HG02852 (cell line): ENCODE results near the gene RPL22.
"Not testable (repeated sequence)": the region's sequence is repeated elsewhere in the genome, so short reads cannot be mapped to it uniquely, and the experiment has no call there.

Experiments
- ATAC-seq: cut with Tn5 transposase; IDR thresholded peaks from one replicate; pipeline ENCODE4 v1.9.1; 2021; ENCODE audit warnings: mild to moderate bottlenecking, moderate library complexity; ENCODE audit not compliant: unreplicated experiment

RPL22 gene

DNA sequence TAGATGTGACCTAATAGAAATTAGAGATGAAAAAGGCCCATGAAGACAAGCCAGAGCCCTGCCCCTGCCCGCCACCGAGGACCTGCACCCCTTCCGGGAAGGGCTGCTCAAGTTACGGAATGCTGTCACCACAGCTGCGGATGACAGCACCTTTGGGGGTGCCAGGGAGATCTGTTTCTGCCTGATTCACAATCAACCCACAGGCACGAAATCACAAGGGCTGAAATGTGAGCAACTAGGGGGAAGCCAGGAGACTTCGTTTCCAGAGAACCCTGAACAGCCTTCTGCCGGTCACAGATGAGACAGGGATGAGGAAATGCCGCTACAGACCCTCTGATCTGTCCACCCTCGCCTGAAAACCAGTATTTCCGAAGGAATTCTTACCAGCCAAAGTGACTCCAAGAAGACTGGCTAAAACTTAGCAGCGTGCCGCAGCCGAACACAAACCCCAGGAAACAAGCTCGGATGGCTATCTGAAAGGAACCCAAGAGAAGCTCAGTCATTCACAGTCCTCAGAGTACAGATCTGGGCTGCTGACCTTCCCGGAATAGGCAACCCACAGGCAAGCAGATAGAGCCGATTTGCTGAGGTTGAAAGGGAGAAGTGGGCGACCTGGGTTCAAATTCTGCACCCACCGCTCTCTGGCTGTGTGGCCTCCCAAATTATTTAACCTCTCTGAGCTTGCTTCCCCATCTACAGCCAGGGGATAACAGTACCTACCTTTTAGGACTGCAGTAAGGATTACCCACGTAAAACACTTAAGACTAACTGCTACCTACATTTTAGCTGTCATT is 35.3 kb upstream of the RPL22 start:
- ATAC-seq = no peak

DNA sequence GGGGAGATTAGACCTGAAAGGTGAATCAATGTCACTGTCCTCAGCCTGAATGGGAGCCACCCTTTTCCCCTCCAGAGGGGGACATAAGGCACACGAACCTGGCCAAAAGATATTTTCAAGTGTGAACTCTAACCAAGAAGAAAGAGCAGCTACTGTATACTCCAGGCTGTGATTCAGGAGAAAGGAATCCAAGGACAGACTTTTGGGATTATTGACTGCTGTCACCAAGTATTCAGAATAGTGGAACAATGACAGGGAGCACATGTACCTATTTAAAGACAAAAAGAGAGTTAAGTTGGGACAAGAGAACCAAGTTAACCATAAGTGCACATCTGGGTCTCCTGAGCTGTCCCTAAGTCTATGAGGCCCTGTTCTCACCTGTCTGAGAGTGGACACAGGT is 34.0 kb upstream of the RPL22 start:
- no peak for ATAC-seq

DNA sequence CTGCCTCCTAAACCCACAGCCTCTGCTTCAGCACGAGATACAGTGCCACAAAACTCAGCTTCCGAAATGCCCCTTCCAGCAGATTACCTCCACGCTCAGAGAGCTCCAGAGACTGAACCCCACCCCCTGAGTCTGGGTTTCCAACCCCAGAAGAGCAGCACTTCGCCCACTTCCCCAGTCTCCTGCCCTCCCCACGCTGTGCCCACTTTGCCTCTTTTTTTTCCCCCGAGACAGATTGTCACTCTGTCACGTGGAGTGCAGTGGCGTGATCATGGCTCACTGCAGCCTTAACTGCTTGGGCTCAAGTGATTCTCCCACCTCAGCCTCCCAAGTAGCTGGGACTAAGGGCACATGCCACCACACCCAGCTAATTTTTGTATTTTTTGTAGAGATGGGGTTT is 26.3 kb upstream of the RPL22 start:
- no peak for ATAC-seq

DNA sequence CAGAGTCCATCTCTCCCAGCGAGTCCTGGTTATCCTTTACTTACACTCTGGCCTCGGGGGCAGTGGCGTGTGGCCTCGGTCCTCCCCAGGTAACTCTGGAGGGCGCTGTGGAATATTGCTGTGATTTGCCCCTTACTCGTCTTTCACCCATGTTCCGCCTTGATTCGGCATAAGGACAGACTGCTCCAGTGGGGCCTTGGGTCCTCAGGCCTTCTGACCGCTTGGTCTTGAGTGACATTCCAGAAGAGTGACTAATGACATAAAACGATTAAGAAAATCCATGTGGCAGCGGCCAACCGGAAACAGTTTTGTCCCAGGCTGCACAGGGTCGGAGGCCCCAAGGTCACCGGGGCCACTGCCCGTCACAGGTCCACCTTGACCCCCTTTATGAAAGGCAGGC is 25.3 kb upstream of the RPL22 start:
- ATAC-seq = no peak

DNA sequence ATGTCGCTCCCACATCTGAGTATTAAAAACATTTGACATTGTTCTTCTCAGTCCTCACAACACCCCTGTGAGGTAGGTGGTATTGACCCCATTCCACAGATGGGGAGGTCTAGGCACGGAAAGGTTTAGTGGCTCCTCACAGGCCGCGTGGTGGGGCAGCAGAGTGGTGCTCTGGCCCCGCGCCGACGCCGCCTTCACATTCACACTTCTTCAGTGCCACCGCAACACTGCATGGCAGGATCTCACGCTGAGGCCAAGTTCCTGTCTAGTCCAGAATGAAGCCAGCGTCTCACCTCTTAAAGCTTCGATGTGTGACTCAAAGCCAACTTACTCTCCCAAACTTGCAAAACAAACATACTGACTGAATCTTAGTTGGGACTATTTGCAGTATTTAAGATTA is 24.2 kb upstream of the RPL22 start:
- ATAC-seq = no peak

DNA sequence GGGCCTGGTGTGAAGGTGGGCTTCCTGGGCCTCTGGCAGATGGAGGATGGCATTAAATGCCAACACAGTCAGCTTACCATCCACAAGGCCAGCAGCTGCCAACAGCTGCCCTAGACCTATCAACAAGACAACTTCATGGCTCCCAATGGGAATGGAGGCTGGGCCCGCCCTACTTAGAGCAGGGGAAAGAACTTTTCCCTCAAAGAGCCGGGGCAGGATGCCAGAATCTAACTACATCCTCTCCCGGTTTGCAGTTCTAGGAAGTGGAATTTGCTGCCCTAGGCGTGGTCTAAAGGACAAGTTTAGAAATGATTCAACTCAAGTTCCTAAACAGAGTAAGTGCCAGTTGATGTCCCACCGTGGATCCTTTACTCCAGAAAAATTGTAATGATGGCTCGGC is 23.2 kb upstream of the RPL22 start:
- no peak for ATAC-seq

DNA sequence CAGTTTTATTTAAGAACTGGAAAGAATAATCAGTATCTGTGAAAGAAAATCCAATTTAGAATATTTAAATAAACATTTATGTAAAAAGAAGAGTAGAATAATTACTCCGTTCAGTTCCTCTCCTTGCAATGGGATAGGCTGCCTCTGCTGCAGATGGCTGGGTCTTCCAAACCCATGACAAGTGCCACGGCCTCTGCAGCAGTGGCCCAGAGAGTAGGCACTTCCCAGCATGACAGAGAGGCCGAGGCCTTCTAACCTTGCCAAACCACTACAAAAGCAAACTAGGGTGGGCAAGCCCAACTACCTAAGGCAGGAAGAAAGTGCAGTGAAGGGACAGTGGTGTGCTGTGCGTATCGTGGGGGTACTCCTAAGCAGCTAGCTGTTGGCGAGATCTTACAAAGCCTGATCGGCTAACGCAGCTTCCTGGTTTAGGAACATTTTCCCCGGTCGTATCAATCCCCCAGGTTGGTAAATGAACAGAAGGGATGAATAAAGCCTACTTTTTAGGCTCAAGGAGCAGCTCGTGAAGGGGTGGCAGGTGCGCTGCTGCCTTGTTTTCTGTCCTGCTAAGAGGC is 21.9 kb upstream of the RPL22 start:
- no peak for ATAC-seq

DNA sequence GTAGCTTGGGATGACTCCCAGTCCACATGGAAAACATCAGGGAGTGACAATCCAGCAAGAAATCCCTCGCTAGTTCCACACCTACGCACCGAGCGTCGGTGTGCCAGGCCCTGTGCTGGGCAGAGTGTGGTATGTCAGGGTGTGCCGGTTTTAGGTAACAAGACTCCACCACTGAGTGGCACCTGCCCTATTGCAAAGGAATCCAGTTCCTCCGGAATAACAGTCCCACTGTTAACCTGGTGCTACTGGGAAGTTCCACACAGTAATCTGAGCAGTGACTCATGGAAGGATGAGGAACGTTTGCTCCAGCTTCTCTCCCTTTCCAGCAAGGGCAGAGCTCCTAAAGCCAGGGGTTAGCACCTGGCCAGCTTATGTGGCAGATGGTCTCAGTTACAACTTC is 20.8 kb upstream of the RPL22 start:
- no peak for ATAC-seq

DNA sequence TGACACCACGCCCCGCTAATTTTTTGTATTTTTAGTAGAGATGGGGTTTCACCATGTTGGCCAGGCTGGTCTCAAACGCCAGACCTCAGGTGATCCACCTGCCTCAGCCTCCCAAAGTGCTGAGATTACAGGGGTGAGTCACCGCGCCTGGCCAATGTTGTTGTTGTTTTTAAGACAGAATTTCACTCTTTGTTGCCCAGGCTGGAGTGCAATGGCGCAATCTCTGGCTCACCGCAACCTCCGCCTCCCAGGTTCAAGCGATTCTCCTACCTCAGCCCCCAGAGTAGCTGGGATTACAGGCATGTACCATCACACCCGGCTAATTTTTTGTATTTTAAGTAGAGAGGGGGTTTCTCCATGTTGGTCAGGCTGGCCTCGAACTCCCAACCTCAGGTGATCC is 20.2 kb upstream of the RPL22 start:
- ATAC-seq = not testable (repeated sequence)

DNA sequence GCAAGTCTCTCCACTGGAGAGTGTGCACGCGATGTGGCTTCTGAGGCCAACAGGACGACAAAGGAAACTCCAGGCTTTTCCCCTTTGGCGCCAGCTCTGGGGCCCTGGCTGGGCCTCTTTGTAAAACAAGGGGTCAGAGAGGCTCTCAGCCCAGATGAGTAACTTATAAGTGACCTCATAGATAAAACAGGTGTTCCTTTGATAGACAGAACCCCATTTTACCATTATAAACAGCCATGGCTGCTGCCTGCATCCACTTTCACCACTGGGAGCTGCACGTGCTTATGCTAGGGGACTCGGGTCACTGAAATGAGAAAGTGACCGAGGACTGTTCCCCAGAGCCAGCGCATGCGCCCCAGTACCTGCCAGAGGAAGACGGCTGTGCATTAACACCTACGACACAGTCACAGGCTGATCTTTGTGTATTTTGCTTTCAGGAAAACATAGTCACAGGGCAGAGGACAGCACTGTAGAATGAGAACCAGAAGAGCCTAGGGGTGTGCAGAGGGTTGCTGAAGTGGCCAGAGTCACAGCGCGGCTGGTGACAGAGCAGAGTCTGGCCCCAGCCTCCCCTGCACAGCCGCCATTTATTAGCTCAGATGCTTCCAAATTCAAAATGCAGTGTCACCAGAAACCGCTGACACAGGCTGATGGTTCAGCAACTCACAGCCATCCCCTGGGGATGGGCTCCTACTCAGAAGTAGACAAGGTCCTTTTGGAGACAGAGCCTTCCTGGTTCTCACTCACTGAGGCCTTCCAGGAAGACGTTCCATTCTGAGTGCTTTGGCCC is 19.2 kb upstream of the RPL22 start:
- ATAC-seq = no peak

DNA sequence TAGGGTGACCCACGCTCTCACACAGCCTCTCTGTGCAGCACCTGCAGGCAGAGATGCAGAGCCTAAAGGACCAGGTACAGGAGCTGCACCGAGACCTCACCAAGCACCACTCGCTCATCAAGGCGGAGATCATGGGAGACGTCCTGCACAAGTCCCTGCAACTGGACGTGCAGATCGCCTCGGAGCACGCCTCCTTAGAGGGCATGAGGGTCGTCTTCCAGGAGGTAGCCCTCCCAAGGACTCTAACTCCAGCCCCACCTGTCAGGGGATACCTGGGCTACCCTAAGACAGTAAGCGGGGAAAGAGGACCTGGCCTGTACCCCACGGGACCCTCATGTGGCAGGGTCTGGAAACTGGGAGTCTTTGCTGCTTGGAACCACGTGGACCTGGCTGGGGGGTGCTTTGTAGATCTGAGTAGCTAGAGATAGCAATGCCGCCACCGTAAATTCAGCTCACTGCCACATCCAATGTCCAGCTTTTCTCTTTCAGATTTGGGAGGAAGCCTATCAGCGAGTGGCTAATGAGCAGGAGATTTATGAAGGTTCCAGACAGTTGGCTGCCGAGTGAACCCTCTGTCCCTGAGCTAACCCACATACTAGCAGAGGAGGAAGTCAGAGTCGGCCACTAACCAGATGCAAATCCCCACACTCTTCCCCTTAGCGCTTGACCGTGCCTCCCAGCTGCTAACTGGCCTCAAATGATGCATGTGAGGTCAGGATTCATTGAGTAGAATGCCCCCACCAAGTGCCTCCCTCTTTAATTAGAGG is 13.0 kb upstream of the RPL22 start:
- no peak for ATAC-seq

DNA sequence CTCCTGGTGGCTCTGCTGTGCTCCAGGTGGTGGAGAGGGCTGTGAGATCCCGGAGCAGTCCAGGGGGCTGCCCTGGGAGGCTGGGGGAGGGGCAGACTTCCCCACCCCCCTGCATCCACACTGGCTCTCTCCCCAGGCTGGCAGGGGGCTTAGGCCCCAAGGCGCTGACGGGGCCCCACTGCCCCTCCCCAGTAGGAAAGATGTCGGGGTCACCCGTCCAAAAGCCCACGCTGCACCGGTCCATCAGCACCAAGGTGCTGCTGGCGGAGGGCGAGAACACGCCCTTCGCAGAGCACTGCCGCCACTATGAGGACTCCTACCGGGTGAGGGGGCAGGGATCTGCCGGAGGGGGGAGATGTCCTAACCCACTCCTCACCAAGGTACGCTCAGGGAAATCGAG is 12.3 kb upstream of the RPL22 start:
- no peak for ATAC-seq

DNA sequence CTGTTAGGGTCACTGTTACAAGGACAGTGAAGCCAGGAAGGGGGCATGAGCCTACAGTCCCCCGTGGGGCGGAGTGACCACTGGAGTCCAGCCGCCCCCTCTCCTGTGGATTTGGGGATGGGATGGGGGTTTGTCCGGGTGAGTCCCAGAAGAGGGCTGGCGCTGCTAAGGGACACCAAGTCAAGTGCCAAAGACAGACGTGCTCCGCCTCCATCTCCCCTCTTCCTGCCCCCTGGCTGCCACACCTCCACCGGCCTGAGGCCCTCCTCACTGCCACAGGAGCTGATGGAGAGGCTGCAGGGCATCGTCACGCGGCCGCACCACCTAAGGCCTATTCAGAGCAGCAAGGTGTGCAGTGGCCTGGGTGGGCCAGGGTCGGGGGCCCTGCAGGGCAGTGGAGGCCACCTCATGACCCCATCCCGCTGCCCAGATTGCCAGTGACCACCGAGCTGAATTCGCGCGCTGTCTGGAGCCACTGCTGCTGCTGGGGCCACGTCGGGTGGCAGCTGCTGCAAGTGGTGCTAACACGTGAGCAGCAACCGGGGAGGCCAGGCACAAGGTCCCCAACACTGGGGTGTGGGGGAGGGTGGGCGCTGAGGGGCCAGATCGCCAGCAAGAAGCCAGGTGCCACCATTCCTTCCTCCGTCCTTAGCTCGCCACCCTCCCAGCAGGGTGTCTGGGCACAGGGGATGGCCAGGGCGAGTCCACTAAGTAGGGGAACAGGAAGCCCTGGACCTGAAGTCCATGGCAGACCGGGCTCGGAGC is 11.4 kb upstream of the RPL22 start:
- no peak for ATAC-seq

DNA sequence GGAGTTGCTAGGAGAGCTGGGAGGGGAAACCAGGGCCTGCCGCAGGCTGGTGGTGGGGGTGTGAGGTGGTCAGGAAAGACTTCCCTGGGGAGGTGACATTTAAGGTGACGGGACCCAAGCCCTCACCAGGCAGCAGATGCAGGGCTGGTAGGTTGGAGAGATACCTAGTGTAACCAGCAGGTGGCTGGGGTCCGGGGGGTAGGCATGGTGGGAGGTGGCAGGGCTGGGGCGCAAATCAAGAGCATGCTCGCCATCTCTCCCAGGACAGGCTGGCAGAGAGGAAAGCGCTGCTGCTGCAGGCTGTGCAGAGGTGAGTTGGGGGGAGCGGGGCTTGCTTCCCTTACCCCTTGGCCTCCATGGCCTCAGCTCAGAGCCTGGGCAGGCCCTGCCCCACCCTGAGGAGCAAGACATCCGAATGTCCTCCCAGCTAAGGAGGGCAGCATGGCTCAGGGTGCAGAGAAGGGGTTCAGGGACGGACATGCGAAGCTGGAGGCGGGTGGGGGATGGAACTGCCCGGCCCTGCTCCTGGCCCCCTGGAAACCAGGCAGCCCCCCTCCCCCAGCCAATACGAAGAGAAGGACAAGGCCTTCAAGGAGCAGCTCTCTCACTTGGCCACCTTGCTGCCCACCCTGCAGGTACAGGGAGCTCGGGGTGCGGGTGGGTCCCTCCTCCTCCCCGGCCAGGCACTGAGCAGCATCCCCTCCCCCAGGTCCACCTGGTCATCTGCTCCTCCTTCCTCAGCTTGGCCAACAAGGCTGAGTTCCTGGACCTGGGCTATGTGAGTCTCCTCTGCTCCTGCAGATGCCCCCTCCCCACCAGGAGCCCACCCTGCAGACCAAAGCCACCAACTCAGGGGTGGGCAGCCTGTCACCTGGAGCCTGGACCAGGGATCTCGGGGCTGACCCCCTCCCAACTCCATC is 10.5 kb upstream of the RPL22 start:
- no peak for ATAC-seq

DNA sequence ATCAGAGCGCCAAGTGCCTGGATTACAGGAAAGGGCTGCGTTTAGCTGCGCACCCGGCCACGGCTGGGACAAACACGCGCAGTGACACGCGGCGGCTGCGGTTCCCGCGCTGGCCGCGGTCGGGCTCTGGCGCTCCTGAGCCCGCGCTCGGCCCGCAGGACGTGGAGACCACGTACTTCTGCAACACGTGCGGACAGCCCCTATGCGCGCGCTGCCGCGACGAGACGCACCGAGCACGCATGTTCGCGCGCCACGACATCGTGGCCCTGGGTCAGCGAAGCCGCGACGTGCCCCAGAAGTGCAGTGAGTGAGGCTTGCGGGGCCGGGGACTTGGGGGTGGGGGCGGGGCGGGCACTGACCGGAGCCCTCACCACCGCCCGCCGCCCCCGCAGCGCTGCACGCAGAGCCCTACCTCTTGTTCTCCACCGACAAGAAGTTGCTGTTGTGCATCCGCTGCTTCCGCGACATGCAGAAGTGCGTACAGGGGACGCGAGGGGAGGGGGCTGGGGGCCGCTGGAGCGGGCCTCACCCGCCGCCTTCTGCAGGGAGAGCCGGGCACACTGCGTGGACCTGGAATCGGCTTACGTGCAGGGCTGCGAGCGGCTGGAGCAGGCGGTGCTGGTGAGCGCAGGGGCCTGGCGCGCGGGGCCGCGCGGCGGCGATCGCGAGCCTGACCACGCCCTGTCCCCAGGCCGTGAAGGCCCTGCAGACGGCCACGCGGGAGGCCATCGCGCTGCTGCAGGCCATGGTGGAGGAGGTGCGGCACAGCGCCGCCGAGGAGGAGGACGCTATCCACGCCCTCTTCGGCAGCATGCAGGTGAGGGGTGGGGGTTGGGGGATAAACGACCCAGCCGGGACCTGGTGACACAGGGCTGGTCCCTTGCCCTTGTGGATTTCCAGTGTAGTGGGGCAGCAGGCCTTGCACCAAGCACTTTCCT is 9.6 kb upstream of the RPL22 start:
- ATAC-seq = no peak

DNA sequence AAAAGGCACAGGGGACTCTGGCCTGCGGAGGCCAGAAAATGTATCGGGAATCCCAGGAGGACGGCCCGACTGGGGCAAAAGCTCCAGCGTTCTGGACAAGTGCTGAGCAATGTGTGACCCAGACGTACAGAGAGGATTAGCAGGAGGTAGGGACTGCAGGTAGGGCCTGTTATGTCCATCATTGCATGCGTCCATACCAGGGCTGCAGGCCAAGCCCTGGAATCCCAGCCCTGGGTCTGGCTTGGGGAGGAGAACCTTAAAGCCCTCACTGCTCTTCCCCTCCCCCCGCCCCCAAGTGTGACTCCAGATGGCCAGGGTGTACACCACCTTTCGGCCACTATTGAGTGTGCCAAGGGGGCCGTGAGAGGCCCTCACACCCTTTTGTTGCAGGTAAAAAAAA is 8.5 kb upstream of the RPL22 start:
- ATAC-seq = no peak

DNA sequence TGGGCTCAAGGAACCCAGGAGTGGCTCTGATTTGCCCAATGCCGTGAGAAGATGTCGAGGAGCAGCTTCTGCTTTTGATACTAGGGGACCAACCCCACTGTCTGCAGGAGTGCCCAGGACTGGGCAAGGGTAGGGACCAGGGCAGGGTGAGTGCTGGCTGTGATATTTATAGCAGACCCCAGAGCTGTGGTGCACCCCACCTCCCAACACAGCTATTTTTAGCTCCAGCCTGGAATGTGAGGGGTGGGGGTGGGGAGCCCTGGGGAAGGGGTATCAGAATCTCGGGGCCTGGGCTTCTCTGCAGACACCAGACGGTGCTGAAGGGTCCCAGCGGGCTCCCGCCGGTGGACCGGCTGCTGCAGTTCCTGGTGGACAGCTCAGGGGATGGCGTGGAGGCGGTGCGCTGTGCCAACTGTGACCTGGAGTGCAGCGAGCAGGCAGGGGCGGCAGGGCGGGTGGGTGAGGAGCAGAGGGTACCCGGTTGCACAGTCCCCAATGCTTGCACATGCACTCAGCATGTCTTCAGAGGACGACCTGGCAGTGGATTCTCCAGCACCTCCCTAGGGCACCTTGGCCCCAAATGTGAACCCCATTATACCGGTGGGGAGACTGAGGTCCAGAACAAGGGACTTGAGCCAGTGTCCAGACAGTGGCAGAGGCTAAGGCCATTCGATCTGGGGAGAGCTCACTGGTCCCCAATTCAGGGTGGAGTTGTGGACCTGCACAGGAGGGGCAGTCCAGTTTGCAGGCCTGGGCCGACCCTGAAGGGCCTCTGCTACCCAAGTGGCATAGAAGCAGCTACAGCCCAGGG is 7.9 kb upstream of the RPL22 start:
- ATAC-seq = no peak

DNA sequence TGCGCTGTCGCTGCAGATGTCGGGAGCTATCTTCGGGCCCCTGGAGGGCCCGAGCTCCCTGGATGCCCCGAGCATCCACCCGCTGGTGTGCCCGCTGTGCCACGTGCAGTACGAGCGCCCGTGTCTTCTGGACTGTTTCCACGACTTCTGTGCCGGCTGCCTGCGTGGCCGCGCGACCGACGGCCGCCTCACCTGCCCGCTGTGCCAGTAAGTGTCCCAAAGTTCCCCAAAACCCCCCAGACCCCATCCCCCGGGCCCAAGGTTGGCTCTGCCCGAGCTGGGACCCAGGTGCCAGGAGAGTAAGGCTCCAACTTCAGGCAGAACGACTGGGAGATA is 7.1 kb upstream of the RPL22 start:
- ATAC-seq = no peak
